GM12875 (cell line): ENCODE results near the gene FAF1.
"Not testable (repeated sequence)": the region's sequence is repeated elsewhere in the genome, so short reads cannot be mapped to it uniquely, and the experiment has no call there.

ENCODE experiments used
- H3K4me3 ChIP-seq: one replicate; pipeline ENCODE4 v1.5.1; 2011; ENCODE audit warnings: low read depth, low read length, control low read depth
- TF ChIP-seq, protein P1 (sequence below): IDR thresholded peaks from 2 replicates; pipeline ENCODE4 v1.5.1; 2011; ENCODE audit warnings: low read depth, mild to moderate bottlenecking, control low read depth, inconsistent platforms, low read length, moderate library complexity, borderline replicate concordance; ENCODE audit not compliant: insufficient read depth

FAF1 gene

DNA sequence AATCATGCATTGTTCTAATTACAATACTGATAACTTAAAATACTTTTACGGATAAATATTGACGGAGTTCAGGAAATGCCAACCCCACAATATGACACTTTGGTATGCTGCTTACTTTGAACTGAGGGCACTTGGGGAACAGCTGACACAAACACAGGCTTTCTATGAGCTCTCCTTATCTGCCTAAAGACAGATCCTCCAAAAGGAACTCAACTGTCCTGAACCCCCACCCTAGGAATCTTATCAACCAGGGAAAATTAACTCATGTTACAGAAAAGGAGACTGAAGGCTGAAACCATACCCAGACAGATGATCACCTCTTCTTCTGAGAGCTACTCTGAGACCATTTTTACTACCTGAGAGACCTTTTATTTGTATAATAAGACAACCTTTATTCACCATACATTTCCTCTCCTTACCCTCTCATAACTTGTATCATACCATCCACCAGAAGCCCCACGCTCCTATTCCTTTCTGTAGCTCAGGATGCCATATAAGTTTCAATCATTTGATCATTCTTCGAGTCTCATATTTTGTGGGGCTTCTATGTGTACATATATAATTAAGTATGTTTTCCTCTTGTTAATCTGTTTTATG, 239.5 kb downstream of the FAF1 start:
- TF ChIP-seq, protein P1, sequence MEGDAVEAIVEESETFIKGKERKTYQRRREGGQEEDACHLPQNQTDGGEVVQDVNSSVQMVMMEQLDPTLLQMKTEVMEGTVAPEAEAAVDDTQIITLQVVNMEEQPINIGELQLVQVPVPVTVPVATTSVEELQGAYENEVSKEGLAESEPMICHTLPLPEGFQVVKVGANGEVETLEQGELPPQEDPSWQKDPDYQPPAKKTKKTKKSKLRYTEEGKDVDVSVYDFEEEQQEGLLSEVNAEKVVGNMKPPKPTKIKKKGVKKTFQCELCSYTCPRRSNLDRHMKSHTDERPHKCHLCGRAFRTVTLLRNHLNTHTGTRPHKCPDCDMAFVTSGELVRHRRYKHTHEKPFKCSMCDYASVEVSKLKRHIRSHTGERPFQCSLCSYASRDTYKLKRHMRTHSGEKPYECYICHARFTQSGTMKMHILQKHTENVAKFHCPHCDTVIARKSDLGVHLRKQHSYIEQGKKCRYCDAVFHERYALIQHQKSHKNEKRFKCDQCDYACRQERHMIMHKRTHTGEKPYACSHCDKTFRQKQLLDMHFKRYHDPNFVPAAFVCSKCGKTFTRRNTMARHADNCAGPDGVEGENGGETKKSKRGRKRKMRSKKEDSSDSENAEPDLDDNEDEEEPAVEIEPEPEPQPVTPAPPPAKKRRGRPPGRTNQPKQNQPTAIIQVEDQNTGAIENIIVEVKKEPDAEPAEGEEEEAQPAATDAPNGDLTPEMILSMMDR = no peak
- no peak overlapping the region for H3K4me3 ChIP-seq

DNA sequence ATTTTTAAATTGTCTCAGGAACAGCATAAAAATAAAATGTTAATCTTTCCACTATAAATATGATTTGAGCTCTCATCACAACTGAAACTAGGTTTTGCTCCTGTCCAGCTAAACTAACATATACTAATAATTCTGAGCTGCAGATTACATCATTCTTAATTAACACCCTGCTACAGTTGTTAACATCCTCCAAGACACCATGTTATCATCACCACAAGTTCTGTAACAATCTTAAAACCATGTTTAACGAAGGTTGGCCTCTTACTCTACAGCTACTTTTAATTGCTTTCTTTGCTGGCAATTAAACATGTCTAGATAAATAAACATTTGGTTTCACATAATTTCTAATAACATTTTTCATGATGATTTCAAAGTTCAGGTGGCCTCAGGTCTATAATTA, 240.9 kb downstream of the FAF1 start:
- TF ChIP-seq, protein P1 = no peak
- no peak overlapping the region for H3K4me3 ChIP-seq

DNA sequence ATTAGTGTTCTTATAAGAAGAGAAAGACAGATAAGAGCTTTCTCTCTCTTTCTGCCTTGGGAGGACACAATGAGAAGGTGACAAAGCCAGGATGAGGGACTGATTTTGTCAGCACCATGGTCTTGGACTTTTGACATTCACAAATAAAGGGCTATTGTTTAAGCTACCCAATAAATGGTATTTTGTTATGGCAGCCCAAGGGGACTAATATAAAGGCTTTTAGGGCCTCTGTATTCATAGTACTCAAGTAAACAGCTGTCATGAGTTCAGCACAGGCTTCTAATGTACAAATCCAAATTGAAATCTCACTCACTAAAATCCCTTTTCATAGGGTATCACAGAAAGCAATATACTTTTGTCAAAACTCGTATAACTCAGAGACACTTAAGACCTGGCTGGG, 242.7 kb downstream of the FAF1 start:
- no peak overlapping the region for H3K4me3 ChIP-seq
- TF ChIP-seq, protein P1 = no peak

DNA sequence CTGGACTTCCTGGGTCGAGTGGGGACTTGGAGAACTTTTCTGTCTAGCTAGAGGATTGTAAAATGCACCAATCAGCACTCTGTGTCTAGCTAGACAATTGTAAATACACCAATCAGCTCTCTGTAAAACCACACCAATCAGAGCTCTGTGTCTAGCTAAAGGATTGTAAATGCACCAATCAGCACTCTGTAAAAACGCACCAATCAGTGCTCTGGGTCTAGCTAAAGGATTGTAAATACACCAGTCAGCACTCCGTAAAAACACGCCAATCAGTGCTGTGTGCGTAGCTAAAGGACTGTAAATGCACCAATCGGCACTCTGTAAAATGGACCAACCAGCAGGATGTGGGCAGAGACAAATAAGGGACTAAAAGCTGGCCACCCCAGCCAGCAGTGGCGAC, 243.6 kb downstream of the FAF1 start:
- H3K4me3 ChIP-seq = not testable (repeated sequence)

DNA sequence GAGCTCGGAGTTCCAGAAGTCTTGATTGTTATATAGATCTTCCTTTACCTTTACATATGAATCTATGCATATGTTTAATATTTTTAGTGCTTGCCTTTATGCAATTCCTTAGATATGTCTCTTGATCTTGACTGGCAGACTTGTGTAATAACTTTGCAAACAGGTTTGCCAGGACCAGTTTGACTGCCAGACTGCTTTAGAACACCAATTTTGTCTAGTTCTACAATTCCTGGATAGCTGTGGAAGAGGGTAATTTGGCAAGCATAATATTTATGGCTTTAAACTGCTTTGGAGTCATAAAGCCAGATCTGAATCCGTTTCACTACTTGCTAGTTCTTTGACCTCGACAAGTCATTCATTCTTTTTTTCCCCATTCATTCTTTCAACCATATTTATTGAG, 250.0 kb downstream of the FAF1 start:
- TF ChIP-seq, protein P1 = no peak
- no peak overlapping the region for H3K4me3 ChIP-seq

DNA sequence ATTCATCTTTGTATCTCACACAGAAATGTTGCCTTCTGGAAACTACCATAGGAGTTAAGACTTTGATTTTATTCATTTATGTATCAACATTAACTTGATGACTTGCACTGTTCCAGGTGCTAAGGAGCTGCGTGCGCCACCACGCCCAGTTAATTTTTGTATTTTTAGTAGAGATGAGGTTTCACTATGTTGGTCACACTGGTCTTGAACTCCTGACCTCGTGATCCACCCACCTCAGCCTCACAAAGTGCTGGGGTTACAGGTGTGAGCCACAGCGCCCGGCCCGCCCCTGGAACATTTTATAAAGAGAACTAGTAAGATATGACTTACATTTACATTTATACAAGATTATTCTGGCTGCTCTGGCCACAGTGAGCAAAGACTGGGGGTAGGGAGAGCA, 252.2 kb downstream of the FAF1 start:
- H3K4me3 ChIP-seq = no peak overlapping the region
- TF ChIP-seq, protein P1 = no peak

DNA sequence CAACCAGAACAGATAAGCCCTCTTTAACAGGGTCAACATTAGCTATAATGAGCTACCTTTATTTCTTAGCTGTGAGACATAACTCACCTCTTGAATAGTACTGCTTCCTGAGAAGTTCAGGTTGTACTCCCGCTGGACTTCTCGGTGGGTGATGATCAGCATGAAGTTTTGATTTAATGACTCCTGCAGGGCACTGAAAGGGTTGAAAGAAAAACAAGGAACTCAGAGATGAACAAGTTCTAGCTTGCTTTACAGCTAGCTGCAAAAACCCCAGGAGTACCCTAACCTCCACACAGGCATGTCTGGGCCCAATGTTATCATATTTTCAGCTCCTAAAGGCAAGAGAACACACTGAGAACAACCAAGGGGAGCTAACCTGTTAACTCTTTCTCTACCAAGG, 254.4 kb downstream of the FAF1 start:
- no peak overlapping the region for H3K4me3 ChIP-seq
- TF ChIP-seq, protein P1 = no peak

DNA sequence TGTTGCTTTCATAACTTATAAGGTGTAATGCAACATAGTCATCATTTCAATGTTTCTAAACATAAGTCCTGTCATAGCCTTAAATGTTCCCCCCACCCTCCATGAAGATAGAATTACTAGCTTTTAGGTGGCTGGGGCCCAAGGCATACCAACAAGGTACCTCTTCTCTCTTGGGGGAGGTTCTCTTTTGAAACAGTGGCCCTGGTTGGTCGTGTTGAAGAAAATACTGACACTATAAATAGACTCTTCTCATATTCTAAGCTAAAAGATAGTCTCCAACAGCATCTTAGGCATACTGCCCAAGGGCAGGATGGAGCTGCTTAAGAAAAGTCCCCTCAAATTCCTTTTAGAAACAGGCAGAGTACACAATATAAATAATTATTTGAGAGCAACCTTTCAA, 255.0 kb downstream of the FAF1 start:
- TF ChIP-seq, protein P1 = no peak
- H3K4me3 ChIP-seq = no peak overlapping the region
